ENCODE measurements around the gene CDON. TPM values are rescaled to one million over a fixed set of nuclear protein-coding genes. Genes with fewer than 3 reads are reported as not detected.

CDON gene
- total and polyA plus RNA-seq, 4 donors = 1.5 to 25.6 (median 9.9) TPM

- WGBS, 2 donors = 80 to 82% methylated on average over 10 of the region's 10 CpGs
- H3K4me3 ChIP-seq = no peak overlapping the region
- H3K4me1 ChIP-seq (ENCODE audit: control insufficient read depth in 5 of 5, insufficient read depth in 5 of 5, low read length in 5 of 5) = peaks cover 0 to 26% (median 11%) of the 10 kb centered on the region in 5 donors
Observed at GRCh38 chr11:126109941-126110731, 47.5 kb upstream of the CDON start.

GRCh38 chr11:126106594-126107328, 44.1 kb upstream of the CDON start:
- DNase-seq = no peak
- TF ChIP-seq, protein P1, sequence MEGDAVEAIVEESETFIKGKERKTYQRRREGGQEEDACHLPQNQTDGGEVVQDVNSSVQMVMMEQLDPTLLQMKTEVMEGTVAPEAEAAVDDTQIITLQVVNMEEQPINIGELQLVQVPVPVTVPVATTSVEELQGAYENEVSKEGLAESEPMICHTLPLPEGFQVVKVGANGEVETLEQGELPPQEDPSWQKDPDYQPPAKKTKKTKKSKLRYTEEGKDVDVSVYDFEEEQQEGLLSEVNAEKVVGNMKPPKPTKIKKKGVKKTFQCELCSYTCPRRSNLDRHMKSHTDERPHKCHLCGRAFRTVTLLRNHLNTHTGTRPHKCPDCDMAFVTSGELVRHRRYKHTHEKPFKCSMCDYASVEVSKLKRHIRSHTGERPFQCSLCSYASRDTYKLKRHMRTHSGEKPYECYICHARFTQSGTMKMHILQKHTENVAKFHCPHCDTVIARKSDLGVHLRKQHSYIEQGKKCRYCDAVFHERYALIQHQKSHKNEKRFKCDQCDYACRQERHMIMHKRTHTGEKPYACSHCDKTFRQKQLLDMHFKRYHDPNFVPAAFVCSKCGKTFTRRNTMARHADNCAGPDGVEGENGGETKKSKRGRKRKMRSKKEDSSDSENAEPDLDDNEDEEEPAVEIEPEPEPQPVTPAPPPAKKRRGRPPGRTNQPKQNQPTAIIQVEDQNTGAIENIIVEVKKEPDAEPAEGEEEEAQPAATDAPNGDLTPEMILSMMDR (IDR thresholded peaks at IDR 0.05; ENCODE audit: control extremely low read depth, extremely low read depth) = no peak

More at GRCh38 chr11:126109941-126110731, 47.5 kb upstream of the CDON start:
- ATAC-seq (ENCODE audit: insufficient read depth, low FRiP score) (no peak), DNase-seq (no peak)
- no peaks in the 10 kb centered on the region for H3K36me3 ChIP-seq (ENCODE audit: control insufficient read depth in 4 of 4, insufficient read depth in 4 of 4, low read length in 4 of 4)
- TF ChIP-seq, protein P1 (IDR thresholded peaks at IDR 0.05; ENCODE audit: control extremely low read depth, extremely low read depth) = no peak
- no peak overlapping the region for H3K27ac ChIP-seq (ENCODE audit: low read depth in 1 of 2, low read length in 1 of 2)
- H3K9me3 ChIP-seq (ENCODE audit: control insufficient read depth in 4 of 4, insufficient read depth in 3 of 4, low read length in 3 of 4) = no peaks in the 10 kb centered on the region
- no peak overlapping the region for H3K9ac ChIP-seq (ENCODE audit: insufficient read depth in 1 of 2, low read length in 2 of 2)
- H3K27me3 ChIP-seq (ENCODE audit: control insufficient read depth in 3 of 3, insufficient read depth in 3 of 3, low read length in 2 of 3) = no peaks in the 10 kb centered on the region

GRCh38 chr11:126105748-126106080, 43.0 kb upstream of the CDON start:
- Histone ChIP-seq H3K4me3 (no peak overlapping the region), H3K4me1 (ENCODE audit: control insufficient read depth in 5 of 5, insufficient read depth in 5 of 5, low read length in 5 of 5) (peaks cover 3 to 23% (median 3%) of the 10 kb centered on the region in 5 donors), H3K9me3 (ENCODE audit: control insufficient read depth in 4 of 4, insufficient read depth in 3 of 4, low read length in 3 of 4) (no peaks in the 10 kb centered on the region), H3K36me3 (ENCODE audit: control insufficient read depth in 4 of 4, insufficient read depth in 4 of 4, low read length in 4 of 4) (no peaks in the 10 kb centered on the region), H3K27me3 (ENCODE audit: control insufficient read depth in 3 of 3, insufficient read depth in 3 of 3, low read length in 2 of 3) (no peaks in the 10 kb centered on the region), H3K27ac (ENCODE audit: low read depth in 1 of 2, low read length in 1 of 2) (no peak overlapping the region), H3K9ac (ENCODE audit: insufficient read depth in 1 of 2, low read length in 2 of 2) (no peak overlapping the region)
- no peak for DNase-seq
- ATAC-seq (ENCODE audit: insufficient read depth, low FRiP score) = no peak
- 83 to 89% methylated on average over 11 of the region's 11 CpGs for WGBS, 2 donors
- TF ChIP-seq, protein P1 (IDR thresholded peaks at IDR 0.05; ENCODE audit: control extremely low read depth, extremely low read depth) = no peak

More at GRCh38 chr11:126106594-126107328, 44.1 kb upstream of the CDON start:
- WGBS, 2 donors = 72 to 81% methylated on average over 17 of the region's 17 CpGs
- Histone ChIP-seq H3K27me3 (ENCODE audit: control insufficient read depth in 3 of 3, insufficient read depth in 3 of 3, low read length in 2 of 3) (no peaks in the 10 kb centered on the region), H3K9ac (ENCODE audit: insufficient read depth in 1 of 2, low read length in 2 of 2) (no peak overlapping the region), H3K36me3 (ENCODE audit: control insufficient read depth in 4 of 4, insufficient read depth in 4 of 4, low read length in 4 of 4) (no peaks in the 10 kb centered on the region), H3K9me3 (ENCODE audit: control insufficient read depth in 4 of 4, insufficient read depth in 3 of 4, low read length in 3 of 4) (no peaks in the 10 kb centered on the region), H3K4me3 (no peak overlapping the region), H3K4me1 (ENCODE audit: control insufficient read depth in 5 of 5, insufficient read depth in 5 of 5, low read length in 5 of 5) (peaks cover 3 to 13% (median 3%) of the 10 kb centered on the region in 5 donors), H3K27ac (ENCODE audit: low read depth in 1 of 2, low read length in 1 of 2) (no peak overlapping the region)
- no peak for ATAC-seq (ENCODE audit: insufficient read depth, low FRiP score)

Measured in lung (tissue), 12 donors.